ENCODE data around the gene CYBRD1.

DNA sequence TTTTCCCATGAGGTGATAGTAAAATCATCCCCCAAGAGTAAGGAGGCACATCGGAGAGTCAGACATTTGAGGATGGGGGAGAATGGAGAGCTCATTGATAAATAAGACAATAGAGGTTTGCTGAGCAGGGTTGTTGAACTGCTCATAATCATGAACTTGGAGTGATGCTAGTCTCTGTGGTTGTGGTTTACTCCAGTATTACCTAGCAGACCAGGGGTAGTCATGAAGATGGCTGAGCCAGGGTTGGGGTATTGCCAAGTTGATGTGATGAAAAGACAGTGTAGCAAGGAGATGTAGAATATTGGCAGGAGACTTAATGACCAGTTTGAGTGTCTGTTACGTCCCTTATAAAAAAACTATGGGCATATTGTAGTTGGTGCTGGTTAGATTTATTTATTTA is 25.4 kb downstream of the CYBRD1 start:
- no peak for TF ChIP-seq SP1 (IDR thresholded peaks at IDR 0.05)
- TF ChIP-seq BHLHE40 (IDR thresholded peaks at IDR 0.05; ENCODE audit: borderline replicate concordance): no peak
- TF ChIP-seq ELF4 (IDR thresholded peaks at IDR 0.05): no peak

Data from HEK293T (cell line).